NCI-H1436 treated with DMSO at 0.1 percent for 48 hours (cell line): ENCODE data around the gene TCF7.

Experiments
- DNase-seq: peaks from one replicate; lab custom pipeline; 2025; lab: John Stamatoyannopoulos, UW

The TCF7 gene

GRCh38 chr5:134113363-134113889 is 1.1 kb upstream of the TCF7 start:
- no peak for DNase-seq

- no peak for DNase-seq
Observed at GRCh38 chr5:134114886-134115805, 665 bp downstream of the TCF7 start.

- DNase-seq = no peak
Observed at GRCh38 chr5:134115806-134116175, 1.3 kb downstream of the TCF7 start.

GRCh38 chr5:134116286-134116685 is 1.8 kb downstream of the TCF7 start:
- no peak for DNase-seq

GRCh38 chr5:134116789-134117761 is 2.6 kb downstream of the TCF7 start:
- no peak for DNase-seq

- DNase-seq = no peak
Observed at GRCh38 chr5:134118212-134118835, 3.8 kb downstream of the TCF7 start.

- DNase-seq = no peak
Observed at GRCh38 chr5:134119720-134120119, 5.2 kb downstream of the TCF7 start.

GRCh38 chr5:134120386-134121138 is 6.1 kb downstream of the TCF7 start:
- DNase-seq = no peak

- DNase-seq = no peak
Observed at GRCh38 chr5:134122530-134122929, 8.0 kb downstream of the TCF7 start.

- no peak for DNase-seq
Observed at GRCh38 chr5:134123360-134123759, 8.9 kb downstream of the TCF7 start.

- DNase-seq = no peak
Observed at GRCh38 chr5:134124289-134125038, 10.0 kb downstream of the TCF7 start.

- DNase-seq = no peak
Observed at GRCh38 chr5:134125039-134126015, 10.8 kb downstream of the TCF7 start.

- DNase-seq = no peak
Observed at GRCh38 chr5:134127376-134127861, 12.9 kb downstream of the TCF7 start.

- no peak for DNase-seq
Observed at GRCh38 chr5:134127988-134128647, 13.6 kb downstream of the TCF7 start.

GRCh38 chr5:134128648-134128995 is 14.1 kb downstream of the TCF7 start:
- DNase-seq = no peak

GRCh38 chr5:134129411-134130238 is 15.1 kb downstream of the TCF7 start:
- DNase-seq = no peak

- DNase-seq = no peak
Observed at GRCh38 chr5:134130239-134130945, 15.9 kb downstream of the TCF7 start.
